RWPE1 (cell line): ENCODE data around the gene PNMA1.

Experiments
- CTCF ChIA-PET: fragments of 350-600 bp; sonication (Branson Sonifier 250); formaldehyde crosslinking; extraction: SDS; loops from one replicate; lab custom pipeline; 2021; lab: Yijun Ruan, JAX
- POLR2A ChIA-PET: fragments of 400-600 bp; formaldehyde crosslinking; extraction: SDS; loops from one replicate; lab custom pipeline; 2020; ENCODE audit warnings: antibody characterized with exemption; ENCODE audit not compliant: low non-redundant PET; lab: Yijun Ruan, JAX
- DNase-seq: peaks from one replicate; pipeline ENCODE4 v3.0.0; 2012; ENCODE audit warnings: low spot score
- H3K27ac ChIP-seq: fragments of 450-650 bp; 2 replicates; pipeline ENCODE4 v1.5.1; 2017
- TF ChIP-seq, protein P1 (sequence below): fragments of 450-650 bp; conservative IDR thresholded peaks from 2 replicates; pipeline ENCODE4 v1.5.1; 2017; ENCODE audit warnings: low read depth, mild to moderate bottlenecking

The PNMA1 gene

DNA sequence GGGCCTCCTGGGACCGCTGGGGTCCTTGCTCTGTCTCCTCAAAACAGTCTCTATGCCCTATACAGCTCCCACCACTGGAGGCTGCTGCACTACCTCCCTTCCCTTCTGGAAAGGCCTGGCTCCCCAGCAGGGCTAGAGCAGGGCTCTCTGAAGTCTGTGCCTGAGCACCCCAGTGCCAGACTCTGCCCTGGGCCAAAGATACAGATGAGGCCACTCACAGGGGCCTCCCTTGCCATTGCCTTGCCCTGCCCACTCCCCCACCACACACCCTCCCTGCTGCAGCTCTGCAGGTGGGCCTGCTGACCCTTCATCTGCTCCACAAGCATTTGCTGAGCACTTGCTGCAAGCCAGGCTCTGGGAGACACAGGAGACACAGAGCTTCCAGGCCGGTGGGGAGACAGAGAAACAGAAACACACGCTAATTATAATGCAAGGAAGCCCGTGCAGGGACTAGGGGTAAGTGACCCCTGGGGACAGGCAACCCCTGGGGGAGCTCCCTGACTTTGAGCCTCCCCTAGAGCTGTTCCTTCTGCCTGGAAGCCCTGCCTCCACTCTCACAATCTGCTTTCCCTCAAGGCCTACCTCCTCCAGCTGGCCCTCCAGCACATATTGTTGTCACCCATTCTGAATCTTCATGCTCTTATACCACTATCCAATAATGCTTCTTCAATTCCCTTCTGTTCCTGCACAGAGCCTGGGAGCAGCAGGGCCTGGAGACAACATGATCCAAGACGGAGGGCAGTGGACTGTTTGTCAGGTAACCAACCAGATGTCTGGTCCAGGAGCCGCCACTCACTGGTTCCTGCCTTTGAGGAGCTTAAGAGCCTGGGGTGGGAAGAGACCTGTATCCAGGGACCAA is 32.6 kb upstream of the PNMA1 start:
- DNase-seq, result no peak
- TF ChIP-seq, protein P1, sequence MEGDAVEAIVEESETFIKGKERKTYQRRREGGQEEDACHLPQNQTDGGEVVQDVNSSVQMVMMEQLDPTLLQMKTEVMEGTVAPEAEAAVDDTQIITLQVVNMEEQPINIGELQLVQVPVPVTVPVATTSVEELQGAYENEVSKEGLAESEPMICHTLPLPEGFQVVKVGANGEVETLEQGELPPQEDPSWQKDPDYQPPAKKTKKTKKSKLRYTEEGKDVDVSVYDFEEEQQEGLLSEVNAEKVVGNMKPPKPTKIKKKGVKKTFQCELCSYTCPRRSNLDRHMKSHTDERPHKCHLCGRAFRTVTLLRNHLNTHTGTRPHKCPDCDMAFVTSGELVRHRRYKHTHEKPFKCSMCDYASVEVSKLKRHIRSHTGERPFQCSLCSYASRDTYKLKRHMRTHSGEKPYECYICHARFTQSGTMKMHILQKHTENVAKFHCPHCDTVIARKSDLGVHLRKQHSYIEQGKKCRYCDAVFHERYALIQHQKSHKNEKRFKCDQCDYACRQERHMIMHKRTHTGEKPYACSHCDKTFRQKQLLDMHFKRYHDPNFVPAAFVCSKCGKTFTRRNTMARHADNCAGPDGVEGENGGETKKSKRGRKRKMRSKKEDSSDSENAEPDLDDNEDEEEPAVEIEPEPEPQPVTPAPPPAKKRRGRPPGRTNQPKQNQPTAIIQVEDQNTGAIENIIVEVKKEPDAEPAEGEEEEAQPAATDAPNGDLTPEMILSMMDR, result no peak
- H3K27ac ChIP-seq, result peak overlapping the region; percentile 99
- CTCF ChIA-PET, result interaction anchor here (0.6 to 0.7 kb wide), 3 partner anchors 37 to 105 kb away, joined by 3 to 4 read pairs (median 3); partner anchors contain the start of gene PTGR2
- POLR2A ChIA-PET, result no interaction called here

DNA sequence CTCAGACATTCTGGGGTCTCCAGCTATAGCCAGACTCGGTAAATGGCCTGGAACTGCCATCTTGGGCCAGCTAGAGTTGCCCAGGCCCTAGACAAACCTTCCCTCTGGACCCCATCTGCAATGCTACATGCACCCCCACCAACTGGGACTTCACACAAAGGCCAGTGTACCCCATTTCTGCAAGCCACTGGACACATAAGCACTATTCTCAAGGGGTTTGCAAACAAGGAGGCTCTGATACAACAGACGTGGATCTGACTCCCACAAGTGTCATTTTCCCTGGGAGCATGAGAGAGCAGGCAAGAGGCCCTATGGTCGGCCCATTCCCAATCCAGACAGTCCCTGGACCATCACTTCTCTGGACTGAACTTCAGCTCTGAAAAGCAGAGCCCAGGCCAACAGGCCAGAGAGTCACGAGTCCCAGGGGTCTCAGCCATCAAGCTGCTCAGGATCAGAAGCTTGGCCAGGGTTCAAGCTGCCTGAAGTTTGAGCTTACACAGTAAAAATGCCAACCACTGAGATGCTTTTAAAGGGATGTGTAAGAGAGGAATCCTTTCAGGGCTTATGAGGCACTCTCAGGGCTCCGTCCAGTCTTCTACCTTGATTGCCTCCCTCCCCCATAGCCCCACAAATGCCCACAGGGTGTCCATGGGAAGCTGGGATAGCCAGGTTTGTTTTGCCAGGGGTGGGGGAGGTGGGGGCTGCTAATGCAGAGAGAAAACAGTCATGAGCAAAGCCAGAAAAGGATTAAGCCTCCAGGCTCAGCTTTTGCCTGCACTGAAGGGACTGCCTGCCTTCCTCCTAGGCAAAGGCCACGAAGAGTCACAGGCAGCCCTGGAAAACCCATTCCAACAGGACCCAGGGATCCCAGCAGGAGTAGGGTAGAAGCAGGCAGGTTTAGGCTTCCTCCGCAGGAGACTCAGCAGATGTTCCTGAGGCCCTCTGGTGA is 31.7 kb upstream of the PNMA1 start:
- H3K27ac ChIP-seq, result peak overlapping the region; percentile 99

DNA sequence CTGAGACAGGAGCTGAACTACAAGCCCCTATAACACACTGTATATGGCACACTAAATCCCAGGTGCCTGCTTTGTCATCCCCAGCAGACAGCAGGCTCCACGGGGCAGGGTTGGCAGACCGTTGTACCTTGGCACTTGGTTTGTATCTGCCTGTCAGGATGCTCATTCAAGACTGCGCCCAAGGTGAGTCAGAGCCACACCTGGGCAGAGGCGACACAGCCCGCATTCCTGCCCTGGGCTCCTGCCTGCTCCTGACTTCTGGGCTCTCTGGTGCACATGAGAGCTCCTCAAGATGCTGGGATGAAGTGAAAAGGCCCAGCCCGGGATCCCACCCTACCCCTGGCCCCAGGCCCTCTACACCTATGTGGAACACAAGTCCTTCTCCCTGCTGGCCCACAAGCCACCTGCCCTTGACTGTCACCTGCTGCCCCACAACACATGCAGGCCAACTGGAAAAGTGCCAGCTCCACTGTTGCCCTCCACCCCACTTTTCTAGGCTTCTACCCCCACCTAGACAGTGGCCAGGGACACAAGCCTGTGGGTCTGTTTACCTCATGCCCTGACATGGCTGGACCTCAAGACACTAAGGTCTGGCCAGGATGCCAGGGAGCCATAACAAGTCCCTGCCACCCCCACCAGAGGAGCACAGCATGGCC is 30.8 kb upstream of the PNMA1 start:
- H3K27ac ChIP-seq, result peak overlapping the region; percentile 99
- ChIA-PET POLR2A (no interaction called here), CTCF (interaction anchor here (0.6 to 3.1 kb wide), 4 partner anchors 10 to 80 kb away, joined by 3 to 13 read pairs (median 5); no protein-coding TSS in a partner anchor)
- peak; percentile 73 for DNase-seq
- TF ChIP-seq, protein P1, result no peak

More for the DNA sequence above, 31.7 kb upstream of the PNMA1 start:
- no peak for DNase-seq
- TF ChIP-seq, protein P1, result no peak
- ChIA-PET POLR2A (no interaction called here), CTCF (interaction anchor here (0.6 to 3.1 kb wide), 6 partner anchors 9 to 106 kb away, joined by 3 to 13 read pairs (median 4); partner anchors contain the start of gene PTGR2)

DNA sequence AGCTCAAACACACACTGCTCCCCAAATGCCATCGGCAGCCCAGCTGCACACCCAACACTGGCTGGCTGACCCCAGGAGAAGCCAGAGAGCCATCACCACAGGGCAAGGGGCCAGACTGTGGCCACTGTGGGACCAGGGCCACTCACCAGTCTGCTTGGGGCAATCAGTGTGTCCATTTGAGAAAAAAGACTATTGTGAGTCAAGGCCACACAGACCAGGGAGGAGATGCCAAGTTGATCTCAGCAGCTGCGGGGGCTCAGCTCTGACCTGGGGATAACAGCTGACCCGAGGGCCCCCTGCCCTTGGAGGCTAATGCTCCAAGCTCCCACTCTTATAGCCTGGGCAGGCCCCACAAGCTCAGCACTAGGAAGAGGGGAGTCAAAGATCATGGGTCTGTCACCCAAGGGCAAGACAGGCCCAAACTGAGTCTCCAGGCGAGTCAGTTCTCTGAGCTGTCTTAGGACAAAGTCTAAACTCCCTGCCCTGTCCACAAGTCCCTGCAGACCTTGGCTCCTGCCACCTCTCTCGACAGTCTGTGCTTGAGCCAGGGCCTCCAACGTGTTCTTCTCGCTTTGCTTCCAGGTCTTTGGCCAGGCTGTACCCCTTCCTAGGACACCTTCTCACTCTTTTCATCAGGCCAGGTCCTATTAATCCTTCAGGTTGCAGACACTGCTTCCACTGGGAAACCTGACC is 30.1 kb upstream of the PNMA1 start:
- ChIA-PET POLR2A (no interaction called here), CTCF (interaction anchor here (0.6 to 3.1 kb wide), 4 partner anchors 10 to 81 kb away, joined by 3 to 13 read pairs (median 5); no protein-coding TSS in a partner anchor)
- H3K27ac ChIP-seq, result peak overlapping the region; percentile 99
- DNase-seq, result no peak
- TF ChIP-seq, protein P1, result no peak

DNA sequence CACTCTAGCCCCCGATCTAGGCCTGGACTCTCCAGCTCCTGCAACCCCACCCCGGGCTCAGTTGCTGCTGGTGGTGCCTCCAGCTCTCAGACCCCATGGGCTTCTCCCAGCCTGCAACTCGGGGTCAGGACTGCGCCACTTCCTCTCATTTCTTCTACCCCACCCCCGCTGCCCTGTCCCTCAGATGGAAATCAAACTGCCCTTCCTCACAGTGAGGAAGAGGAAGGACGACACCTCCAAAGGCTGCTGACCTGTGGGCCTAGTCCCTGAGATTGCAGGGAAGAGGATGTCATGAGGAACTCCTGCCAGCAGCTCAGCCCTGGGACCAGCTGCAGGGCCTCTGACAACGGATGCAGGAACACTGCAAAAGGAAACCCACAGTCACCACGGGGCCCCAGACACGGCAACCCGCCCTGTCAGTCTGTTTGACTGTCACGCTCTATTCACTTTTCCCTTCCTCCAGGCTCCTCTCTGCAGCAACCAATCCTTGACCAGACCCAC is 29.3 kb upstream of the PNMA1 start:
- H3K27ac ChIP-seq, result peak overlapping the region; percentile 99
- TF ChIP-seq, protein P1, result no peak
- ChIA-PET CTCF (interaction anchor here (0.6 to 3.1 kb wide), 2 partner anchors 15 to 45 kb away, joined by 4 to 13 read pairs; no protein-coding TSS in a partner anchor), POLR2A (no interaction called here)
- no peak for DNase-seq
